Esophagus muscularis mucosa (tissue), 4 donors: ENCODE results near the gene KBTBD13. TPM values are rescaled to one million over a fixed set of nuclear protein-coding genes. Genes with fewer than 3 reads are reported as not detected.

Source experiments
- DNase-seq: peaks from one replicate; pipeline ENCODE4 v3.0.0-alpha.2; 2017; ENCODE audit errors: extremely low spot score
- H3K27ac ChIP-seq, 4 donors: fragments of 200-600 bp; sonication (generic); replicated peaks in 1 of 4; 1 replicate in 3 of 4; 2 replicates in 1 of 4; pipeline ENCODE4 v1.5.1; 2016 to 2019; ENCODE audit warnings: mild to moderate bottlenecking in 1 of 4
- H3K27me3 ChIP-seq, 4 donors: fragments of 200-600 bp; sonication (generic); one replicate each; pipeline versions ENCODE4 v1.5.1 to v1.6.0; 2016 to 2019
- H3K36me3 ChIP-seq, 4 donors: fragments of 200-600 bp; sonication (generic); one replicate each; pipeline ENCODE4 v1.5.1; 2016 to 2019
- H3K4me1 ChIP-seq, 4 donors: fragments of 200-600 bp; sonication (generic); one replicate each; pipeline ENCODE4 v1.5.1; 2016 to 2019
- H3K4me3 ChIP-seq, 4 donors: fragments of 200-600 bp; sonication (generic); 1 replicate in 2 of 4; 2 replicates in 2 of 4; pipeline ENCODE4 v1.5.1; 2016 to 2019; ENCODE audit warnings: mild to moderate bottlenecking in 4 of 4, moderate library complexity in 1 of 4
- H3K9me3 ChIP-seq, 4 donors: fragments of 200-600 bp; sonication (generic); 1 replicate in 3 of 4; 2 replicates in 1 of 4; pipeline ENCODE4 v1.5.1; 2016 to 2019
- CTCF ChIP-seq, 3 experiments: fragments of 200-600 bp in 2 of 3; fragments of 450-650 bp in 1 of 3; sonication (generic) in 2 of 3; IDR thresholded peaks; one replicate each; pipeline ENCODE4 v1.5.1; 2017 to 2019; ENCODE audit warnings: antibody characterized with exemption in 3 of 3, mild to moderate bottlenecking in 2 of 3, moderate library complexity in 1 of 3
- EP300 ChIP-seq: sonication (generic); formaldehyde crosslinking; IDR thresholded peaks from one replicate; pipeline ENCODE4 v1.6.1; 2017; ENCODE audit warnings: antibody characterized with exemption
- POLR2A ChIP-seq: fragments of 450-650 bp; IDR thresholded peaks from one replicate; pipeline ENCODE4 v1.6.1; 2017; ENCODE audit warnings: antibody characterized with exemption, moderate library complexity, mild to moderate bottlenecking, low read depth
- POLR2AphosphoS5 ChIP-seq, 2 donors: sonication (generic); formaldehyde crosslinking; IDR thresholded peaks; one replicate each; pipeline ENCODE4 v1.6.1; 2017; ENCODE audit warnings: antibody characterized with exemption in 2 of 2
- WGBS: methylation state at CpG from one replicate; pipeline ENCODE4 v1.1.5; 2018; 5-methylcytosine and 5-hydroxymethylcytosine counted together
- intact Hi-C: fragments of 100-400 bp; cut with DNase I; formaldehyde crosslinking; loops from one replicate; pipeline ENCODE4 v1.15.1; 2023
- total RNA-seq, 4 donors: library from RNA; depleted of rRNA; stranded (reverse); fragments of >200 nt; gene quantifications; one replicate each; pipeline versions ENCODE4 v1.1.0 to v1.2.1, GENCODE V29; 2016

KBTBD13 gene
- total RNA-seq, 4 donors from 2014 or later: 0.17 TPM; not detected in 3

GRCh38 chr15:65034719-65035118 is 41.8 kb upstream of the KBTBD13 start:
- H3K4me3 ChIP-seq: no peak overlapping the region
- 81% methylated on average over 11 of the region's 11 CpGs for WGBS
- no peaks in the 10 kb centered on the region for H3K9me3 ChIP-seq
- no peak for DNase-seq
- no peaks in the 10 kb centered on the region for H3K27me3 ChIP-seq
- no peaks in the 10 kb centered on the region for H3K36me3 ChIP-seq
- intact Hi-C loops: no loop called here
- no peak overlapping the region for H3K27ac ChIP-seq
- H3K4me1 ChIP-seq: peaks cover 10 to 27% (median 20%) of the 10 kb centered on the region in 4 donors
- TF ChIP-seq EP300 (no peak), CTCF (IDR thresholded peaks at IDR 0.05) (no peak), POLR2A (no peak)

- Histone ChIP-seq H3K9me3 (no peaks in the 10 kb centered on the region), H3K36me3 (no peaks in the 10 kb centered on the region), H3K27ac (no peak overlapping the region), H3K4me1 (peaks cover 10 to 25% (median 18%) of the 10 kb centered on the region in 4 donors), H3K4me3 (no peak overlapping the region), H3K27me3 (no peaks in the 10 kb centered on the region)
- intact Hi-C loops: no loop called here
- no peak for DNase-seq
- WGBS: 87% methylated on average over 1 of the region's 1 CpG
- TF ChIP-seq POLR2A: no peak
- TF ChIP-seq EP300: no peak
- TF ChIP-seq POLR2AphosphoS5 (IDR thresholded peaks at IDR 0.05): no peak
- no peak for TF ChIP-seq CTCF (IDR thresholded peaks at IDR 0.05)
These were observed 39.2 kb upstream of the KBTBD13 start for GRCh38 chr15:65037309-65037708.

GRCh38 chr15:65038428-65038827 is 38.1 kb upstream of the KBTBD13 start:
- Histone ChIP-seq H3K4me1 (peaks cover 10 to 26% (median 17%) of the 10 kb centered on the region in 4 donors), H3K9me3 (no peaks in the 10 kb centered on the region), H3K36me3 (no peaks in the 10 kb centered on the region), H3K27ac (peak overlapping the region in 1 of 4 donors; percentile 57), H3K4me3 (no peak overlapping the region), H3K27me3 (no peaks in the 10 kb centered on the region)
- intact Hi-C loops: no loop called here
- no peak for DNase-seq
- 89% methylated on average over 3 of the region's 3 CpGs for WGBS
- no peak for TF ChIP-seq POLR2A
- no peak for TF ChIP-seq EP300
- no peak for TF ChIP-seq POLR2AphosphoS5 (IDR thresholded peaks at IDR 0.05)
- no peak for TF ChIP-seq CTCF (IDR thresholded peaks at IDR 0.05)

GRCh38 chr15:65038836-65039235 is 37.7 kb upstream of the KBTBD13 start:
- no peaks in the 10 kb centered on the region for H3K36me3 ChIP-seq
- DNase-seq: no peak
- H3K27ac ChIP-seq: peak overlapping the region in 3 of 4 donors; percentile 10 to 57 (median 12)
- H3K4me1 ChIP-seq: peaks cover 5 to 22% (median 14%) of the 10 kb centered on the region in 4 donors
- no peaks in the 10 kb centered on the region for H3K27me3 ChIP-seq
- 56% methylated on average over 3 of the region's 5 CpGs for WGBS
- TF ChIP-seq POLR2A: no peak
- no peak for TF ChIP-seq CTCF (IDR thresholded peaks at IDR 0.05)
- peak; percentile 5 to 55 for TF ChIP-seq POLR2AphosphoS5 (IDR thresholded peaks at IDR 0.05)
- TF ChIP-seq EP300: no peak
- no peak overlapping the region for H3K4me3 ChIP-seq
- intact Hi-C loops: no loop called here
- no peaks in the 10 kb centered on the region for H3K9me3 ChIP-seq

- no peaks in the 10 kb centered on the region for H3K9me3 ChIP-seq
- H3K4me1 ChIP-seq: peaks cover 3 to 33% (median 22%) of the 10 kb centered on the region in 4 donors
- no peaks in the 10 kb centered on the region for H3K27me3 ChIP-seq
- intact Hi-C loops: no loop called here
- H3K4me3 ChIP-seq: no peak overlapping the region
- H3K27ac ChIP-seq: no peak overlapping the region
- no peak for DNase-seq
- H3K36me3 ChIP-seq: peaks cover 0 to 4% (median 0%) of the 10 kb centered on the region in 4 donors
- TF ChIP-seq POLR2A (no peak), CTCF (IDR thresholded peaks at IDR 0.05) (no peak), POLR2AphosphoS5 (IDR thresholded peaks at IDR 0.05) (no peak), EP300 (no peak)
- WGBS: 89% methylated on average over 6 of the region's 6 CpGs
These were observed 36.1 kb upstream of the KBTBD13 start for GRCh38 chr15:65040461-65040860.
